Measurements from ENCODE around the gene CHCHD10.
A peak's percentile ranks its signal among the peaks of the same experiment; 100 is the strongest.

Gene CHCHD10

DNA sequence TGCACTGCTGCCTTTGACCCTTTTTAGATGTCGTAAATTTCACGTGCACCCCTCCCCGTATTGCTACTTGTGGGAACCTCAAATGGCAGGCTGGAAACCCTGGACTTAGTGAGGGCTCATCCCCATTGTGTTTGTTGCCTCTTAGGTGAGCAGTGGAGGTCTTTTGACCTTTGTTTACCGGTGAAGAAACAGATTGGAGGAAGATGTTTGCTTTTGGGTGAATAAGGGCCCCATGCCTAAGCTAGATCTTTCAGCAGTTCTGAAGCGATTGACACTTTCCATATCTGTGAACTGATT is 19.8 kb upstream of the CHCHD10 start:
- no peak for DNase-seq (ENCODE audit: low spot score)

DNA sequence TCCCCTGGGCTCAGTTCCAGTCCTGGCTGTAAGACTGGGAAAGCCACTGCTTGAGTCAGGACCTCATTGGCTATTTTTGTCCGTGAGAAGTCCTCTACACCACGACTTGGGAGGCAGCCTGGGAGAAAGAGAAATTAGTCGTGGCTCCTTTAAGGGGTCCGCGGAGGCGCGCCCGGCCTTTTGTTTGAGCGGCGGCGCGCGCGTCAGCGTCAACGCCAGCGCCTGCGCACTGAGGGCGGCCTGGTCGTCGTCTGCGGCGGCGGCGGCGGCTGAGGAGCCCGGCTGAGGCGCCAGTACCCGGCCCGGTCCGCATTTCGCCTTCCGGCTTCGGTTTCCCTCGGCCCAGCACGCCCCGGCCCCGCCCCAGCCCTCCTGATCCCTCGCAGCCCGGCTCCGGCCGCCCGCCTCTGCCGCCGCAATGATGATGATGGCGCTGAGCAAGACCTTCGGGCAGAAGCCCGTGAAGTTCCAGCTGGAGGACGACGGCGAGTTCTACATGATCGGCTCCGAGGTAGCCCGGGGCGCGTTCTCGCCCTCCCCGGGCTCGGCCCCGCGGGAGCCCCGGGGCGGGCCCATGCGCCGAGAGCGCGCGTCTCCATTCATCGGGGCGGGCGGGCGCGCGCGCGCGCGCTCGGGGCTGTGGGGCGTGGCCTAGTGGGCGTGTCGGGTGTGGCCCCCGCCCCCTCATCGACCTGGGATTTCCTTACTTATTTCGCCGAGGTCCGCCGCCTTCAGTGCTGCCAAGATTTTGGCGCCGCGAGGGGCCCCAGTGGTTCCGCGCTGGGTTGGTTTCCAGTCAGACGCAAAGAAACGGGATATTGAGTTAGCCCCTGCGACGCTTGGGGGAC is 19.2 kb upstream of the CHCHD10 start, which contains the start of gene SMARCB1:
SMARCB1 (plus strand) TSS at position 215 of the 848 bp plus-strand sequence; CDS start at position 419, 204 bp downstream.
- peak; percentile 93 for DNase-seq (ENCODE audit: low spot score)

DNA sequence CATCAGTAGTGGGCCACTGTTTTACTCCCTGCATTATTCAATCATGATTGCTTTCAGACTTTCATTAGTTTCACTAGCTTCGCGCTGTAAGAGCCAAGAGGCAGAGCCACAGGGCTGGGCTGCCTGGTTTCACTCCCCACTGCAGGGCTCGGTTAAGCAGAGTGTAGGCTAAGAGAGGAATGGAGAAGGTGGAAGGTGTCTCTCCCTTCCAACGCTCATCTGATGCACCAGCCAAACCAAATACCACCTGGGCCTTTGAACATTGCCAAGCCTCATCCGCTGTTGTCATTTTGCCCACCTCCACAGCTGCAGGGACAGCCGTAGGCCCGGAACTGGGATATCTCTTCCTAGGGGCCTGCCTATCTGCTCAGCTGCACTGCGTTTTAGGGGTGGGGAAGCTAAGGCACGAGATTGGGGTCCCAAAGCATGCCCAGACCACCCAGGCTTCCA is 18.5 kb upstream of the CHCHD10 start:
- DNase-seq (ENCODE audit: low spot score), result peak; percentile 55

DNA sequence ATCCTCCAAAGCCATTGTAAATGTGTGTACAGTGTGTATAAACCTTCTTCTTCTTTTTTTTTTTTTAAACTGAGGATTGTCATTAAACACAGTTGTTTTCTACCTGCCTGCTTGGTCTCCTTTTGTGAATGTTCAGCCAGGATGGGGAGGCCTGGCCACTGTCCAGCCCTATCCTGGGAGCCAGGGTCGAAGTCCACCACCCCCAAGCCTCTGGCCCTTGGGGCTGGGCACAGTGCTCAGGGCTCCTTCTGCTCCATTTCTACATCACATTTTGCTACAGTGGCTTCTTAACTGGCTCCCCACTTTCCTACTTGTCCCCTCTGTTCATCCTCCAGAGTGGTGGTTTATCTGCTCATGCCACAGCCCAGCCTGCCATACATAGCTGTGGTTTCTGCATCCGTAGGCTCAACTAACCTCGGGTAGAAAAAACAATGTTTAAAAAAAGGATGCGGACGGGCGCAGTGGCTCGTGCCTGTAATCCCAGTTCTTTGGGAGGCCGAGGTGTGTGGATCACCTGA is 16.5 kb upstream of the CHCHD10 start:
- no peak for DNase-seq (ENCODE audit: low spot score)

DNA sequence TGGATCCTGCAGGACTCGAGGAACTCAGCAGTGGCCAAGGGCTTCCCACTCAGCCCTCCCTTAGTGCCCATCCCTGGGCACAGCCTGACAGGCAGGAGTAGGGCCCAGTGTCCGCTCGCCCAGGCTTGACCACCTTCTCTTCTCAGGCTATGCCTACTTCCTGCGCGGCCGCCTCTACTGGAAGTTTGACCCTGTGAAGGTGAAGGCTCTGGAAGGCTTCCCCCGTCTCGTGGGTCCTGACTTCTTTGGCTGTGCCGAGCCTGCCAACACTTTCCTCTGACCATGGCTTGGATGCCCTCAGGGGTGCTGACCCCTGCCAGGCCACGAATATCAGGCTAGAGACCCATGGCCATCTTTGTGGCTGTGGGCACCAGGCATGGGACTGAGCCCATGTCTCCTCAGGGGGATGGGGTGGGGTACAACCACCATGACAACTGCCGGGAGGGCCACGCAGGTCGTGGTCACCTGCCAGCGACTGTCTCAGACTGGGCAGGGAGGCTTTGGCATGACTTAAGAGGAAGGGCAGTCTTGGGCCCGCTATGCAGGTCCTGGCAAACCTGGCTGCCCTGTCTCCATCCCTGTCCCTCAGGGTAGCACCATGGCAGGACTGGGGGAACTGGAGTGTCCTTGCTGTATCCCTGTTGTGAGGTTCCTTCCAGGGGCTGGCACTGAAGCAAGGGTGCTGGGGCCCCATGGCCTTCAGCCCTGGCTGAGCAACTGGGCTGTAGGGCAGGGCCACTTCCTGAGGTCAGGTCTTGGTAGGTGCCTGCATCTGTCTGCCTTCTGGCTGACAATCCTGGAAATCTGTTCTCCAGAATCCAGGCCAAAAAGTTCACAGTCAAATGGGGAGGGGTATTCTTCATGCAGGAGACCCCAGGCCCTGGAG is 15.7 kb upstream of the CHCHD10 start:
- DNase-seq (ENCODE audit: low spot score), result peak; percentile 55

DNA sequence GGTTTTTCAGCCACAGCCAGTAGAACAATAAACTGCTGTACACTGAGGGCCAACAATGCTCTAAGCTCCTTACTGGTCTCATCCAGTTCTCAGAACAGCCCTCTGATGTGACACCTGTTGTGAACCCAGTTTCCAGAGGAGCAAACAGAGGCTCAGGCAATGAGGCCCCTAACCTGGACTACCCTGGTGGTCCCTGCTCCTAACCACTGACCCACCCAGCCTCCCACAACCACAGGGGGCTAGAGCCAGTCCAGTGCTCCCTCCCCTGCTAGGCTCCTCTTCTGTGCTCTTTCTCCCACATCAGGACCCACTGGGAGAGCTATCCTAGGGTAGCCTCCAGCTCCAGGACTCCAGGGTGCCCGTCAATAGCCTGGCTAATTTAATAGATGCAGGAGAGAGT is 14.9 kb upstream of the CHCHD10 start:
- peak; percentile 59 for DNase-seq (ENCODE audit: low spot score)

DNA sequence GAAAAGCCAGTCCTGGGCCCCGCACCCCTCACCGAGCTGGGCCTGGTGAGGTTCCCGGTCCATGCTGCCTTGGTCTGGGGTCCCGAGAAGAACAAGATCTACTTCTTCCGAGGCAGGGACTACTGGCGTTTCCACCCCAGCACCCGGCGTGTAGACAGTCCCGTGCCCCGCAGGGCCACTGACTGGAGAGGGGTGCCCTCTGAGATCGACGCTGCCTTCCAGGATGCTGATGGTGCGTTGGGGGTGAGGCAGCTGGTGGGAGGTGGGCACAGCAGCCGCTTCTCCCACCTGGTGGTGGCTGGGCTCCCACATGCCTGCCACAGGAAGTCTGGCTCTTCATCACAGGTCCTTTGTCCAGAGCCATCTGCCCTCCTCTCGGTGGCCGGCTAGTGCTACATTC is 14.5 kb upstream of the CHCHD10 start:
- DNase-seq (ENCODE audit: low spot score), result peak; percentile 58

DNA sequence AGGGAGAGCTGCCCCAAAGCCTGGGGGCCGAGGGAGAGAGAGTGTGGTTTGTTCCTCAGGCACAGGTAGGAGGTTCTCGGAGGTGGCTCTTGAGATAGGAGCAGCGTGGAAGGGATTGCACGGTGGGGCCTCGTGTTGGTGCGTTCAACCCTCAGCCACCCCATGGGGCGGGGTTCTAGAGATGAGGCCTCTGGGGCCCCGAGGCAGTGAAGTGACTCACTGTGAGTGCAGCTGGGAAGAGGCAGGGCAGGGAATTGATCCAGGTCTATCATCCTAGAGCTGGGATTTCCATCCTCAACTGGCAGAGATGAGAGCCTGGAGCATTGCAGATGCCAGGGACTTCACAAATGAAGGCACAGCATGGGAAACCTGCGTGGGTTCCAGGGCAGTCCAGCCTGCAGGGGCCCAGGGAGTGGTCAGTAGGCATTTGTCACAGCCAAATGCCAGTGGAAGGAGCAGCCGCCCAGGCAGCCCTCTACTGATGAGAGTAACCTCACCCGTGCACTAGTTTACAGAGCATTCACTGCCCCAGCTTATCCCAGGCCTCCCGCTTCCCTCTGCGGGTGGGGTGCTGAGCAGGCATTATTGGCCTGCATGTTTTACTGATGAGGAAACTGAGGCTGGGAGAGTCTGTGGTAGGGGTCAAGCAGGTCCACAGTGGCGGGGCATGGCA is 13.9 kb upstream of the CHCHD10 start:
- DNase-seq (ENCODE audit: low spot score), result peak; percentile 62

DNA sequence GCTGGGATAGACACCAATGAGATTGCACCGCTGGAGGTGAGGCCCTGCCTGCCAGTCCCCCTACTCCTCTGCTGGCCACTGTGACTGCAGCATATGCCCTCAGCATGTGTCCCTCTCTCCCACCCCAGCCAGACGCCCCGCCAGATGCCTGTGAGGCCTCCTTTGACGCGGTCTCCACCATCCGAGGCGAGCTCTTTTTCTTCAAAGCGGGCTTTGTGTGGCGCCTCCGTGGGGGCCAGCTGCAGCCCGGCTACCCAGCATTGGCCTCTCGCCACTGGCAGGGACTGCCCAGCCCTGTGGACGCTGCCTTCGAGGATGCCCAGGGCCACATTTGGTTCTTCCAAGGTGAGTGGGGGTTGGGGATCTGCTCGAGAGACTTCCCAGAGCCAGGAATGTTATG is 13.3 kb upstream of the CHCHD10 start:
- DNase-seq (ENCODE audit: low spot score), result peak; percentile 42

DNA sequence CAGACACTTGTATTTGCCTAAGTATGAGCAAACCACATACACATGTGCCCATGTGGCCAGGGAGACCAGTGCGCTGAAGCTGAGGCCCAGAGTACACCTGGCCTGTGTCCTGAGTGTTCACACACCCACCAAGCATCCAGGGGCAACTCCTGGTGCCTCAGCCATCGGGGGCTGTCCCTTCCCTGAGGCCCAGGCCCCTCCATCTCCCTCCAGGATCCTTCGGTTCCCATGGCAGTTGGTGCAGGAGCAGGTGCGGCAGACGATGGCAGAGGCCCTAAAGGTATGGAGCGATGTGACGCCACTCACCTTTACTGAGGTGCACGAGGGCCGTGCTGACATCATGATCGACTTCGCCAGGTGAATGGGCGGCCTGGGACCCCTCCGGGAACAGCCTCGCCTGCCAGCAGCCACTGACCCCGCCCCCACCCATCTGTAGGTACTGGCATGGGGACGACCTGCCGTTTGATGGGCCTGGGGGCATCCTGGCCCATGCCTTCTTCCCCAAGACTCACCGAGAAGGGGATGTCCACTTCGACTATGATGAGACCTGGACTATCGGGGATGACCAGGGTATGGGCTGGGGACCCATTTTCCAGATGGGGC is 12.5 kb upstream of the CHCHD10 start:
- peak; percentile 57 for DNase-seq (ENCODE audit: low spot score)

DNA sequence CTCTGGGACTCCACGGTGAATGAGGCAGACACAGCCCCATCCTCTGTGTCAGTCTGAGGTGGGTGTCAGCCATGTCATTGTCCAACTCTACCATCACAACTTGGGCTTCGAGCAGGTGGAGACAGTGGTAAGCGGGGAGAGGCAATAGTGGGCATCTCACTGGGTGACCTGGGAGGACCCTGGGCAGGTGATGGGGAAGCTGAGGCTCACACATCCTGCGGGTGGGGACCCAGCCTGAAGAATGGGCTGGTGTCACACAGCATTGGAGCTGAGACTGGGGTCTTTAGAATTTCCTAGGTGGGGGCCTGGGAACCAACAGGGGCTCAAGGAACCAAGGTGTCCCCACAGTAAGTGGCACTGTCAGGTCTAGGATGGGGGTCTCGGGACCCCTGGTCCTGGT is 12.0 kb upstream of the CHCHD10 start:
- DNase-seq (ENCODE audit: low spot score), result peak; percentile 44

DNA sequence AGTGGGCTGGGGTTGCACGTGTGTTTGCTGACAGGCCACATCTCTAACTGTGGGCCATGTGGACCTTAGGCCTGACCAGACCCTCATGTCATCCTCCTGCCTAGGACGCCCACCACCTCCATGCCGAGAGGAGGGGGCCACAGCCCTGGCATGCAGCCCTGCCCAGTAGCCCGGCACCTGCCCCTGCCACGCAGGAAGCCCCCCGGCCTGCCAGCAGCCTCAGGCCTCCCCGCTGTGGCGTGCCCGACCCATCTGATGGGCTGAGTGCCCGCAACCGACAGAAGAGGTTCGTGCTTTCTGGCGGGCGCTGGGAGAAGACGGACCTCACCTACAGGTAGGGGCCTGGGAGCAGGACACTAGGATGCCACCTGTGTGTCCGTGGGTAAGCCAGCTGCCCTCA is 11.3 kb upstream of the CHCHD10 start:
- peak; percentile 50 for DNase-seq (ENCODE audit: low spot score)

DNA sequence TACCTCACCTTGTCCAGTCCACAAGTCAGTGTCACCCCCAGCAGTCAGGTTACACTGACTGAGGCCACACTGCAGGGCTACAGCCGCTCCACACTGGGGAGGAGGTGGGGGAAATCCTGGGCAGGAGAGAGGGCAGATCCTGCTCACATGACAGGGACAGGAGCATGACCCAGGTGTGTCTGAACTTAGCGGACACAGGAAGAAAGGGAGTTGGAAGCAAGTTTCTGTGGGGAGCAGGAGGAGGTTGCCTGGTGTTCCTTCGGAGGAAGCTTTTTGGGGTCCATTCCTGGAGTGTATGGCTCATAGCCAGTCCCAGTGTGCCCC is 10.8 kb upstream of the CHCHD10 start:
- DNase-seq (ENCODE audit: low spot score), result no peak

DNA sequence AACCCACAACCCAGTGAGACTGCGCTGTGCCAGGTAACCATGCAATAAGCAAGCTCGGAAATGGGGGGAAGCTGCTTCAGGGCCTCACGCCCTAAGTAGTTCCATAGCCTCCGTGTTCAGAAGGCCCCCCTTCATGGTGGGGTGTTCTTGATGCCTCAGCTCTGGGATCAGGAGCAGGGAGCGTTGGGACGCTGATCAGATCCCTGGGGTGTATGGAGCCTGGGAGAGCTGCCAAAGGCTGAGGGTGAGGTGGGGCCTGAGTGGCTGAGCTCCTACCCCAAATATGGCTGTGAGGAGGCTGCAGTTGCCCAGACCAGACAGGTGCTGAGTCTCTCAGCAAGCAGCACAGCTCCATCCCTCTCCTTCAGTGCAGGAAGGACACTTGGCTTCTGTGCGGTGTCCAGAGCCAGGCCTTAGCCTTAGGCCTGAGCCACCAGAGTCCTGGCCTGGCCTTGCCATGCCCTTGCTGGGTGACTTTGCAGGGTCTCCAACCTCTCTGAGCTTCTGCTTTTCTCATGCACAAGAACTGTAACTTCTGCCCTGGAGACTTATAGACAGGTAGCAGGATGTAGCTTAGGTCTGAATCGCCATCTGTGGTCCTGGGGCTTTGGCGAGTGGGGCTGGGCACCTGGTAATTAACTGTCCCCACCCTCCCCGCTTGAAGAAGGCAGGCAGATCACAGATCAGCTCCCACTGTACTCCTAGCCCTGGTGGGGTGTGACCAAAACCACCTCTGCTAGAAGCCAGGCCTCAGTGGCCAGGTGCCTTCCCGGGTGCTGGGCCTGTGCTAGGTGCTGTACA is 10.2 kb upstream of the CHCHD10 start:
- DNase-seq (ENCODE audit: low spot score), result peak; percentile 60

DNA sequence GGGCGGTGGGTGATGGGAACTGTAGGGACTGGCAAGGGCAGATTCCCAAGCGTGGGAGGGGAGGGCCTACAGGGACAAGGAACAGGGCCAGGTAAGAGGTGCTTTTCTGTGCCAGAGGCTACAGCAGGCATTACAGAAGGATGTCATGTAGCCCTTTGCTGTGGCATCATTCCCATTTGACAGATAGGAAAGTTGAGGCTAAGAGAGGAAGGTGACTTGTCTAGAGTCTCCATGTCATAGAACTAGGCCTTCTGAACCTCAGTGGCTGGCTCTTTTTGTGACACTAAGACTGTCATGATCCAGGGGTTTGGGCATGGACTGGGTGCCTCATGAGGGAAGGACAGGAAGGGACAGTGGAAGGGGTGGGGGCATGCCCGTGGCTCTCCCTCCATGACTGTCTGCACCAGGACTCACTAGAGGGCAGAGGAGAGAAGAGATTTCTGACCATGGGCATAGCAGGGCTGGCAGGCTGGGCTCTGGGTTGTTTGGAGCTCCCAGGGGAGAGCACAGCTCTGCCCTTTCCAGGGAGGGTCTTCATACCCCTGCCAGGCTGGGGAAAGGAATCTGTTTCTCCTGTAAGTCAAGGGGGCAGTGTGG is 8.1 kb upstream of the CHCHD10 start:
- peak; percentile 42 for DNase-seq (ENCODE audit: low spot score)

DNA sequence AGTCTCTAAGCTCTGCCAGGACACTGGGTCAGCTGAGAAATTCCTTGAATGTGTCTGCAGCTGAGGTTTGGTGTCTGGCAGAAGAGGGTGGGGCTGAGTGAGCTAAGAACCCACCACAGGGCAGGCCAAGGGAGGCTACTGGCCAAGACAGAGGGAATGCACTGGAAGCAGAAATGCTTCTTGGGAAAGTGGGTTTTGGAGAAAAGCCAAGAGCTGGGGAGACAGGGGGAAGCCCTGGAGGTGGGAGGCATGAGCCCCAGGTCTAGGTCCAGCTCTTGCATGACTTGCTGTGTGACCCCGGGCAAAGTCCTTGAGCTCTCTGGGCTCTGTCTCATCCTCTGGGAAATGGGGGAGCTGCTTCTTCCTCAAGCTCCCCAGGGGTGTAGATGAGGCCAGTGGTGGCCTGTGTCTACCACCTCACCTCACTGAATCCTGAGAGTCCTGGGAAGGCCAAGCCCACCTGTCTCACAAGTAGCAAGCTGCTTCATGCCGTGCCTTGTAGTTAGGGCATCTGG is 7.2 kb upstream of the CHCHD10 start:
- peak; percentile 62 for DNase-seq (ENCODE audit: low spot score)

DNA sequence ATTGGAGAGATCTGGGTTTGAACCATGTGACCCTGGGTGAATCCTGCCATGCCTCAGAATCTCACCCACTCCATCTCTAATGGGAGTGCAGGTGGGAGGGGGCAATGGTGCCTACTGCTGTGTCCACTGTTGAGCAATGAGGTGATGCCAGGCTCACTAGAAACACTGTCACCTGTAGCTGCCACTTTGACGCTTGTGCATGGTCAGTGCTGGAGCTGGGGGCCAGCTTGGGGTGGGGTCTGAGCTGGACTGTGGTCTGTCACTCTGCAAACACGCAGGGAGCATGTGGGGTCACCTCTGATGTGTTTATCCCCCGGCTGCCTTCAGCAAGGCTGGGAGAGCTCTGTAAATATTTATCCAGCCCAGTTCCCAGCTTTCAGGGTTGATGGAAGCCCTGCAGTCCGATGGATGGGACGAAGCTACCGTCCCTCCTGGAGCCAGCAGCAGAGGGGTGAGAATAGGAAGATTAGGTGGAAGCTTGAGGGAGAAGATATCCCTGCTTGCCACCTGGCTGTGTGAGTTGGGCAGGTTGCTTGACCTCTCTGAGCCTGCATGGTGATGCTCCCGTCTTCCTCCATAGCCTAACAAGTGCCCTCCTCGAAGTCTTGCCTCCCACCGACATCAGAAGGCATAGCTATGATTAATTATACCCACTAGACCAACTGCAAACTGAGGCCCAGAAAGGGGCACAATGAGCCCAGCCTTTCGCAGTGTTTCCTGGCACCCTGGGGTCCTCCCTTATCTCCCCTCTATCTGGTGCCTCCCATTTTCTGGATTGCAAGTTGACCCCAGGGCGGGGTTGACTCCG is 6.5 kb upstream of the CHCHD10 start:
- peak; percentile 46 for DNase-seq (ENCODE audit: low spot score)

DNA sequence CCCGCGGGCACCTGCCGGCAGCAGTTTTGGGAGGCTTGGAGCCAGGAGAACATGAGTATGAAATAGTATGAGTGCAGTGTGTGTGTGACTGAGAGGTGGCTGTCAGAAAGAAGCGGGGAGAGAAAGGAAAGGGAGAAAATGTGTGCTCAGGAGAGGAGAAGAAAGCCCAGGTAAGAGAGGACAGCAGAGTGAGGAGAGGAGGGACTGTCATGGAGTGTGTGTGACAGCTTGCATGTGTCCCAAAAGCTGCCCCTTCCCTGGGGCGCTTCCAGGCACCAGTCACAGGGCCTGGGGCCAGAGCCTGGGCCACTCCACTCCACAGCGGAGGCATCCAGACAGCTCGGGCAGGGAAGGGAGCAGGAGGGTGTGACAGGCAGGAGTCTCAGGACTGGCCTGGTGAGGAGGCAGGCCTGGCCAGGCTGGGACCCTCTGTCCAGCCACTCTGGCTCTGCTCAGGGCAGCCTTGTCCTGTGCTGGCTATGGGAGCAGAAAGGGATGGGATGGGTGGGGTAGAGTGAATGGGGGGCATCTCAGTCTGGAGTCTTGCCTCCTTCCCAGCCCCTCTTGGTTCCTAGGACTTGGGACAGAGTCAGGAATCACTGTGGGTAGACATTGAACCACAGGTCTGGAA is 5.8 kb upstream of the CHCHD10 start:
- peak; percentile 58 for DNase-seq (ENCODE audit: low spot score)

Measured in left forelimb (tissue), 1 donor.